ENCODE measurements around the gene C14orf180. TPM values are rescaled to one million over a fixed set of nuclear protein-coding genes. Genes with fewer than 3 reads are reported as not detected.

Gene C14orf180
- polyA plus RNA-seq, 2 of the 4 experiments (the other 2 are of a cell fraction): not detected

DNA sequence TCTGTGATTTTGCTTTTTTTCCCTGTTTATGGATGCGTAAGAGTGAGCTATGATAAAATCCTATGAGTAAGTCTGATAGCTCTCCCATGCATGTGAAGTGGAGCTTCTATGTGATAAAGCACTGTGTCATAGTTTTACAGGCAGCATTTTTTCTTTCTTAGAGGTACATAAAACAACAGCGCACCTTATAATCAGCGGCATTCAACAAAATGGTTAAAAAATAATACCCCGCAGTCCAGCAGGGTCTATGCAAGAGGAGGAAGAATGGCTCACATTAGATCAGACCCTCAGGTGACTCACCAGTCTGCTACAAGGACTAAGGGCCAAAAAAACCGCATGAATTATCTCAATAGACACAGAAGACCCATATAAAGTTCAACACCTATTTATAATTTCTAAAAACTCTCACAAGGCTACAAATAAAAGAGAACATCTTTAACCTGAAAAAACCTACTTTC is 58.0 kb downstream of the C14orf180 start (continued):
- TF ChIP-seq, protein P1, sequence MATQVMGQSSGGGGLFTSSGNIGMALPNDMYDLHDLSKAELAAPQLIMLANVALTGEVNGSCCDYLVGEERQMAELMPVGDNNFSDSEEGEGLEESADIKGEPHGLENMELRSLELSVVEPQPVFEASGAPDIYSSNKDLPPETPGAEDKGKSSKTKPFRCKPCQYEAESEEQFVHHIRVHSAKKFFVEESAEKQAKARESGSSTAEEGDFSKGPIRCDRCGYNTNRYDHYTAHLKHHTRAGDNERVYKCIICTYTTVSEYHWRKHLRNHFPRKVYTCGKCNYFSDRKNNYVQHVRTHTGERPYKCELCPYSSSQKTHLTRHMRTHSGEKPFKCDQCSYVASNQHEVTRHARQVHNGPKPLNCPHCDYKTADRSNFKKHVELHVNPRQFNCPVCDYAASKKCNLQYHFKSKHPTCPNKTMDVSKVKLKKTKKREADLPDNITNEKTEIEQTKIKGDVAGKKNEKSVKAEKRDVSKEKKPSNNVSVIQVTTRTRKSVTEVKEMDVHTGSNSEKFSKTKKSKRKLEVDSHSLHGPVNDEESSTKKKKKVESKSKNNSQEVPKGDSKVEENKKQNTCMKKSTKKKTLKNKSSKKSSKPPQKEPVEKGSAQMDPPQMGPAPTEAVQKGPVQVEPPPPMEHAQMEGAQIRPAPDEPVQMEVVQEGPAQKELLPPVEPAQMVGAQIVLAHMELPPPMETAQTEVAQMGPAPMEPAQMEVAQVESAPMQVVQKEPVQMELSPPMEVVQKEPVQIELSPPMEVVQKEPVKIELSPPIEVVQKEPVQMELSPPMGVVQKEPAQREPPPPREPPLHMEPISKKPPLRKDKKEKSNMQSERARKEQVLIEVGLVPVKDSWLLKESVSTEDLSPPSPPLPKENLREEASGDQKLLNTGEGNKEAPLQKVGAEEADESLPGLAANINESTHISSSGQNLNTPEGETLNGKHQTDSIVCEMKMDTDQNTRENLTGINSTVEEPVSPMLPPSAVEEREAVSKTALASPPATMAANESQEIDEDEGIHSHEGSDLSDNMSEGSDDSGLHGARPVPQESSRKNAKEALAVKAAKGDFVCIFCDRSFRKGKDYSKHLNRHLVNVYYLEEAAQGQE (IDR thresholded peaks at IDR 0.05): no peak
- no peak for TF ChIP-seq HOXB13 (CRISPR knock-in tag; IDR thresholded peaks at IDR 0.05; ENCODE audit: low read depth)
- no peak for TF ChIP-seq CHD4 (IDR thresholded peaks at IDR 0.05; ENCODE audit: borderline replicate concordance)
- TF ChIP-seq NPAS2 (CRISPR knock-in tag; IDR thresholded peaks at IDR 0.05; ENCODE audit: borderline replicate concordance): no peak
- TF ChIP-seq MAZ (IDR thresholded peaks at IDR 0.05; ENCODE audit: borderline replicate concordance, low read depth, low read length): no peak
- no peak for TF ChIP-seq HOXB5 (CRISPR knock-in tag; IDR thresholded peaks at IDR 0.05)

DNA sequence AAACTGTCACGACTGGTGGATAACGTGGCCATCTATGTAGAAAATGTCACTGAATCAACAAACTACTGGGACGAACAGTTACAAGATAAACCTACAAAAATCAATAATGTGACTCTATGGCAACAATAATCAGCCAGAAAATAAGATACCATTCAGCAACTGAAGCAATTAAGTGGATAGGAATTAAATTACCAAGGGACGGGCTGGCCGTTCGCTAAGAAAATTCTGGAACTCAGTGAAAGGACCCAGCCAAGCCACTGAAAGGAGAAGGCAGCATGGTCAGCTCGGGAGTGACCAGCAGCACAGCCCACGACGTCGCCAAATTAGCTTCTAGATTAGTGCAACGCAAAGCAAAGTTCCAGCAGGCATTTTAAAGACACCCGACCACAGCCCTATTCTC is 58.6 kb downstream of the C14orf180 start:
- Histone ChIP-seq H3K4me1 (peaks cover 11% of the 10 kb centered on the region; the same call in 1 of the 3 replicates), H3K4me2 (no peak overlapping the region), H3K9me3 (no peaks in the 10 kb centered on the region), H3K27ac (no peak overlapping the region), H3K4me3 (no peak overlapping the region)
- WGBS (ENCODE audit: missing lambda C conversion rate): 20% methylated on average over 12 of the region's 12 CpGs
- no peak for DNase-seq (ENCODE audit: low read depth in 1 of 2, low spot score in 1 of 2)
- no peak for FAIRE-seq
- ATAC-seq: no peak
- POLR2A ChIA-PET: no interaction called here
- CTCF ChIA-PET: interaction anchor here (1.4 to 6.3 kb wide), 3 partner anchors 51 to 561 kb away, joined by 4 to 45 read pairs (median 6); no protein-coding TSS in a partner anchor
- TF ChIP-seq HDAC2 (IDR thresholded peaks at IDR 0.05) (no peak), POLR2A (IDR thresholded peaks at IDR 0.05; ENCODE audit: low read length) (no peak), KDM5A (IDR thresholded peaks at IDR 0.05) (no peak), ZC3H11A (IDR thresholded peaks at IDR 0.05) (no peak), HEYL (CRISPR knock-in tag; IDR thresholded peaks at IDR 0.05) (no peak), JUN (IDR thresholded peaks at IDR 0.05) (no peak), FOSB (CRISPR knock-in tag; IDR thresholded peaks at IDR 0.05) (no peak), NPAS2 (CRISPR knock-in tag; IDR thresholded peaks at IDR 0.05; ENCODE audit: borderline replicate concordance) (no peak), PHF8 (IDR thresholded peaks at IDR 0.05; ENCODE audit: borderline replicate concordance, low read depth) (no peak)
- TF ChIP-seq, protein P2, sequence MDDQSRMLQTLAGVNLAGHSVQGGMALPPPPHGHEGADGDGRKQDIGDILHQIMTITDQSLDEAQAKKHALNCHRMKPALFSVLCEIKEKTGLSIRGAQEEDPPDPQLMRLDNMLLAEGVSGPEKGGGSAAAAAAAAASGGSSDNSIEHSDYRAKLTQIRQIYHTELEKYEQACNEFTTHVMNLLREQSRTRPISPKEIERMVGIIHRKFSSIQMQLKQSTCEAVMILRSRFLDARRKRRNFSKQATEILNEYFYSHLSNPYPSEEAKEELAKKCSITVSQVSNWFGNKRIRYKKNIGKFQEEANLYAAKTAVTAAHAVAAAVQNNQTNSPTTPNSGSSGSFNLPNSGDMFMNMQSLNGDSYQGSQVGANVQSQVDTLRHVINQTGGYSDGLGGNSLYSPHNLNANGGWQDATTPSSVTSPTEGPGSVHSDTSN (IDR thresholded peaks at IDR 0.05): no peak
- TF ChIP-seq, protein P3, sequence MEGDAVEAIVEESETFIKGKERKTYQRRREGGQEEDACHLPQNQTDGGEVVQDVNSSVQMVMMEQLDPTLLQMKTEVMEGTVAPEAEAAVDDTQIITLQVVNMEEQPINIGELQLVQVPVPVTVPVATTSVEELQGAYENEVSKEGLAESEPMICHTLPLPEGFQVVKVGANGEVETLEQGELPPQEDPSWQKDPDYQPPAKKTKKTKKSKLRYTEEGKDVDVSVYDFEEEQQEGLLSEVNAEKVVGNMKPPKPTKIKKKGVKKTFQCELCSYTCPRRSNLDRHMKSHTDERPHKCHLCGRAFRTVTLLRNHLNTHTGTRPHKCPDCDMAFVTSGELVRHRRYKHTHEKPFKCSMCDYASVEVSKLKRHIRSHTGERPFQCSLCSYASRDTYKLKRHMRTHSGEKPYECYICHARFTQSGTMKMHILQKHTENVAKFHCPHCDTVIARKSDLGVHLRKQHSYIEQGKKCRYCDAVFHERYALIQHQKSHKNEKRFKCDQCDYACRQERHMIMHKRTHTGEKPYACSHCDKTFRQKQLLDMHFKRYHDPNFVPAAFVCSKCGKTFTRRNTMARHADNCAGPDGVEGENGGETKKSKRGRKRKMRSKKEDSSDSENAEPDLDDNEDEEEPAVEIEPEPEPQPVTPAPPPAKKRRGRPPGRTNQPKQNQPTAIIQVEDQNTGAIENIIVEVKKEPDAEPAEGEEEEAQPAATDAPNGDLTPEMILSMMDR (IDR thresholded peaks at IDR 0.05): no peak
- TF ChIP-seq, protein P4, sequence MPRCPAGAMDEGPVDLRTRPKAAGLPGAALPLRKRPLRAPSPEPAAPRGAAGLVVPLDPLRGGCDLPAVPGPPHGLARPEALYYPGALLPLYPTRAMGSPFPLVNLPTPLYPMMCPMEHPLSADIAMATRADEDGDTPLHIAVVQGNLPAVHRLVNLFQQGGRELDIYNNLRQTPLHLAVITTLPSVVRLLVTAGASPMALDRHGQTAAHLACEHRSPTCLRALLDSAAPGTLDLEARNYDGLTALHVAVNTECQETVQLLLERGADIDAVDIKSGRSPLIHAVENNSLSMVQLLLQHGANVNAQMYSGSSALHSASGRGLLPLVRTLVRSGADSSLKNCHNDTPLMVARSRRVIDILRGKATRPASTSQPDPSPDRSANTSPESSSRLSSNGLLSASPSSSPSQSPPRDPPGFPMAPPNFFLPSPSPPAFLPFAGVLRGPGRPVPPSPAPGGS (IDR thresholded peaks at IDR 0.05): no peak
